BE2C (cell line): ENCODE data around the gene GOLGA6L2. TPM values are rescaled to one million over a fixed set of nuclear protein-coding genes. Genes with fewer than 3 reads are reported as not detected.

ENCODE experiments used
- DNase-seq: peaks from one replicate; pipeline ENCODE4 v3.0.0-alpha.2; 2020
- H3K27me3 ChIP-seq: fragments of 250-450 bp; sonication (Bioruptor Pico); 2 replicates; pipeline ENCODE4 v1.5.1; 2020; ENCODE audit warnings: mild to moderate bottlenecking
- H3K36me3 ChIP-seq: fragments of 250-450 bp; sonication (Bioruptor Pico); 2 replicates; pipeline ENCODE4 v1.5.1; 2020; ENCODE audit warnings: mild to moderate bottlenecking
- H3K4me1 ChIP-seq: fragments of 250-450 bp; sonication (Bioruptor Pico); 2 replicates; pipeline ENCODE4 v1.5.1; 2020
- H3K4me3 ChIP-seq: 2 replicates; pipeline ENCODE4 v1.5.1; 2011; ENCODE audit warnings: low read depth, low read length
- H3K9me3 ChIP-seq: fragments of 250-450 bp; sonication (Bioruptor Pico); 2 replicates; pipeline ENCODE4 v1.5.1; 2020
- CTCF ChIP-seq: IDR thresholded peaks from 2 replicates; pipeline ENCODE4 v1.5.1; 2012; ENCODE audit warnings: mild to moderate bottlenecking, low read depth, low read length
- polyA plus RNA-seq: library from polyadenylated mRNA; unstranded; fragments of >200 nt; gene quantifications from one replicate; pipeline ENCODE4 v1.2.1, GENCODE V29; 2012; ENCODE audit warnings: low read depth, missing spikeins; ENCODE audit not compliant: insufficient read length, insufficient read depth

GOLGA6L2 gene
- polyA plus RNA-seq: not detected

DNA sequence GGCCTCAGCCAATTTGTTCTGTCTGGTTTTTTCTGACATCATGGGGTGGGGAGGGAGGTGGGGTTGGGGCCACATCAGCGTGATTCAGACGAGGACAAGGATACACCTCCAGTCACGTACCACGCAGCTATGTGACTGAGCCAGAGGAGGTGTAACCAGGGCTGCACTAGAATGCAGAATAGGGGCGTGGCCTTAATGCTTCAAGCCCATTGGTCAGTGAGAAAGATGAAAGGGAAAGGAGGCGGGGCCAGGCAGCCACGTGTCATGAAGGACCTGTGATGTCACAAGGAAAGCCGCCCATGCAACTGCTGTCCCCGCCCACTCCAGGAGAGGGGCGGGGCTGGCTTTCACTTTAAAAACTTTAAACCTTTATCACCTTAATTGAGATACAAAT, at the start of gene GOLGA6L2:
Gene GOLGA6L2 (minus strand): TSS at position 137 of the 394 bp plus-strand sequence. CDS start 62 bp downstream, at position 75.
- no peaks in the 10 kb centered on the region for H3K9me3 ChIP-seq
- no peaks in the 10 kb centered on the region for H3K36me3 ChIP-seq
- no peaks in the 10 kb centered on the region for H3K4me1 ChIP-seq
- H3K27me3 ChIP-seq: no peaks in the 10 kb centered on the region
- TF ChIP-seq CTCF: no peak
- DNase-seq: peak; percentile 68
- no peak within 1 kb of the TSS for H3K4me3 ChIP-seq

- no peak overlapping the region for H3K4me3 ChIP-seq
Observed at GRCh38 chr15:23484870-23485269, 37.8 kb upstream of the GOLGA6L2 start.

GRCh38 chr15:23483821-23484299, 36.8 kb upstream of the GOLGA6L2 start:
- DNase-seq: no peak
- H3K27me3 ChIP-seq: no peaks in the 10 kb centered on the region
- H3K9me3 ChIP-seq: no peaks in the 10 kb centered on the region
- TF ChIP-seq CTCF: no peak
- H3K4me3 ChIP-seq: no peak overlapping the region
- H3K36me3 ChIP-seq: no peaks in the 10 kb centered on the region
- H3K4me1 ChIP-seq: no peaks in the 10 kb centered on the region

More at GRCh38 chr15:23484870-23485269, 37.8 kb upstream of the GOLGA6L2 start:
- no peaks in the 10 kb centered on the region for H3K36me3 ChIP-seq
- H3K9me3 ChIP-seq: no peaks in the 10 kb centered on the region
- no peaks in the 10 kb centered on the region for H3K4me1 ChIP-seq
- no peak for TF ChIP-seq CTCF
- no peaks in the 10 kb centered on the region for H3K27me3 ChIP-seq
- DNase-seq: no peak

DNA sequence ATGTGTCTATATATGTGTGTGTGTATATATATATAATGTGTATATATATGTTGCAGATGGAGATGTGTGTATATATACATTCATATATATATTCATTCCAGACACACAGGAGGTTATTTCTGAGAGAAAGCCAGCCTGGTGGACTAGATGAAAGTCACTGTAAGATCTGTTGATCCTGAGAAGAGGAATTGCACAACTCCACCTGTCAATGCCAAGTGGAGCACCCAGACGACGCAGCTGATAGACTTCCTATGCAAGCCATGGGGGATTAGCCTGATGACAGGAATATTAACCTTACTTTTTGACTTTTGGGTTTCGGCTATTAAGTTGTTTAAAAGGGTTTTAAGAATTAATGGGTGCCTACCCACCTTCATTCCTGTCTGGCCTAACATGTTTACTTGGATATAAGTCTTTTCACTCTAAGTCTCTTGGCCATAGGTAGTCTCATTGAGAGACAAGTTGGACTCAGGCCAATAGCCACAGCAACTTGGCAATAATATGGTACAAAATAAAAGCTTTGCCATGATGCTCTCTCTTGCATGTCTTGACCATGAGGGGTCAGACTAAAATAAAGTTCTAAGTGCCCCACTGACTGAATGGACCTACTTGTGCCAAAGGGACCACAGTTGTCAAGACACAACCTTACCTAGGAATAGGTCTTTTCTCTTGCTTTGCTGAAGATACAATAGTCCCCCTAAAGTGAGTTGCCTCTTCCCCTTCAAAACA, 35.9 kb upstream of the GOLGA6L2 start:
- no peak for DNase-seq
- TF ChIP-seq CTCF: no peak
- H3K4me3 ChIP-seq: no peak overlapping the region
- H3K4me1 ChIP-seq: no peaks in the 10 kb centered on the region
- H3K9me3 ChIP-seq: no peaks in the 10 kb centered on the region
- no peaks in the 10 kb centered on the region for H3K27me3 ChIP-seq
- H3K36me3 ChIP-seq: no peaks in the 10 kb centered on the region

- DNase-seq: no peak
- Histone ChIP-seq H3K9me3 (no peaks in the 10 kb centered on the region), H3K4me3 (no peak overlapping the region), H3K4me1 (no peaks in the 10 kb centered on the region), H3K27me3 (no peaks in the 10 kb centered on the region), H3K36me3 (no peaks in the 10 kb centered on the region)
- TF ChIP-seq CTCF: no peak
Observed at GRCh38 chr15:23482228-23482627, 35.2 kb upstream of the GOLGA6L2 start.

DNA sequence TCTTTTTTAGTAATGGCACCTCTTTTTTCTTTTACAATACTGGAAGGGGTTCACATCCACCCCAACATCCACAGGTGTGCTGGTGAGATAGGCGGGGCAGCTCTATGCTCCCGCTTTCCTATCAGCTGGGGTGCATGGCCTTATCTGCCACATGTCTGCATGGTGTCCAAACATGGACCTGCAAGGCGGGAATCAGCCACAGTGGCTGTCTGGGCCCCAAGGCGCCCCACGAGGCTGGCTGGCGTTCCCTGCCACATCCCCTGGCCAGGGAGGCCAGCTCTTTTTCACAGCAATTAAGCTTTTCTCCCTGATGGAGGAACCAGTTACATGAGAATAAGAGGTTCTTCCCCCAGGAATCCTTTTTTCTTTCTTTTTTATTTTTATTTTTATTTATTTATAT, 30.9 kb upstream of the GOLGA6L2 start:
- Histone ChIP-seq H3K36me3 (no peaks in the 10 kb centered on the region), H3K4me1 (no peaks in the 10 kb centered on the region), H3K9me3 (no peaks in the 10 kb centered on the region), H3K27me3 (no peaks in the 10 kb centered on the region; the same call in 1 of the 2 replicates), H3K4me3 (no peak overlapping the region)
- no peak for DNase-seq
- TF ChIP-seq CTCF: no peak
